WI38 (cell line): Measurements from ENCODE around the gene TBC1D20.

ENCODE experiments used
- H3K4me3 ChIP-seq: 2 replicates; pipeline ENCODE4 v1.5.1; 2011; ENCODE audit warnings: low read depth, mild to moderate bottlenecking, control low read depth, low read length
- CTCF ChIP-seq: IDR thresholded peaks from 2 replicates; pipeline ENCODE4 v1.5.1; 2012; ENCODE audit warnings: low read depth, mild to moderate bottlenecking, control low read depth, low read length

Gene TBC1D20

GRCh38 chr20:401682-402495 lies 60.4 kb downstream of the TBC1D20 start:
- no peak overlapping the region for H3K4me3 ChIP-seq

GRCh38 chr20:400454-401275 lies 61.7 kb downstream of the TBC1D20 start:
- no peak overlapping the region for H3K4me3 ChIP-seq
- TF ChIP-seq CTCF, result no peak

More at GRCh38 chr20:401682-402495, 60.4 kb downstream of the TBC1D20 start:
- no peak for TF ChIP-seq CTCF

- no peak for TF ChIP-seq CTCF
- H3K4me3 ChIP-seq, result no peak overlapping the region
Measured at GRCh38 chr20:400128-400453, 62.2 kb downstream of the TBC1D20 start.

GRCh38 chr20:399182-399707 lies 63.1 kb downstream of the TBC1D20 start:
- no peak for TF ChIP-seq CTCF
- H3K4me3 ChIP-seq, result no peak overlapping the region

- no peak for TF ChIP-seq CTCF
- H3K4me3 ChIP-seq, result no peak overlapping the region
Measured at GRCh38 chr20:397432-398237, 64.7 kb downstream of the TBC1D20 start.

- no peak overlapping the region for H3K4me3 ChIP-seq
- TF ChIP-seq CTCF, result no peak
Measured at GRCh38 chr20:396619-397431, 65.5 kb downstream of the TBC1D20 start.
